Astrocyte (in vitro differentiated cells and primary cell): ENCODE data around the gene CDK11A. TPM values are rescaled to one million over a fixed set of nuclear protein-coding genes. Genes with fewer than 3 reads are reported as not detected.
"Not testable (repeated sequence)": the region's sequence is repeated elsewhere in the genome, so short reads cannot be mapped to it uniquely, and the experiment has no call there.

Experiments
- DNase-seq: peaks from one replicate; pipeline ENCODE4 v3.0.0-alpha.2; 2010; ENCODE audit warnings: low read depth
- FAIRE-seq: peaks from 2 replicates; lab custom pipeline; 2011; peaks lifted over from hg19 to GRCh38; lab: Jason Lieb, UNC
- H2AFZ ChIP-seq: 2 replicates; pipeline ENCODE4 v1.6.0; 2012; ENCODE audit warnings: low read depth, low read length, inconsistent platforms
- H3K27ac ChIP-seq: 2 replicates; pipeline ENCODE4 v1.5.1; 2011; ENCODE audit warnings: low read depth, low read length, inconsistent platforms
- H3K27me3 ChIP-seq: 2 replicates; pipeline ENCODE4 v1.6.0; 2011; ENCODE audit warnings: low read length, inconsistent platforms; ENCODE audit not compliant: insufficient read depth
- H3K36me3 ChIP-seq: 2 replicates; pipeline ENCODE4 v1.5.1; 2011; ENCODE audit warnings: low read length, inconsistent platforms; ENCODE audit not compliant: insufficient read depth
- H3K4me1 ChIP-seq: 2 replicates; pipeline ENCODE4 v1.5.1; 2011; ENCODE audit warnings: low read length, inconsistent platforms; ENCODE audit not compliant: insufficient read depth
- H3K4me2 ChIP-seq: 2 replicates; pipeline ENCODE4 v1.6.0; 2012; ENCODE audit warnings: low read length, inconsistent platforms
- H3K4me3 ChIP-seq: 2 replicates; pipeline ENCODE4 v1.5.1; 2011; ENCODE audit warnings: low read depth, mild to moderate bottlenecking, low read length, inconsistent platforms; ENCODE audit not compliant: insufficient read depth
- H3K79me2 ChIP-seq: 2 replicates; pipeline ENCODE4 v1.6.0; 2012; ENCODE audit warnings: mild to moderate bottlenecking, low read length, inconsistent platforms; ENCODE audit not compliant: insufficient read depth
- H3K9ac ChIP-seq: 2 replicates; pipeline ENCODE4 v1.6.0; 2012; ENCODE audit warnings: mild to moderate bottlenecking, low read length, inconsistent platforms
- H3K9me3 ChIP-seq: 2 replicates; pipeline ENCODE4 v1.5.1; 2012; ENCODE audit warnings: low read depth, mild to moderate bottlenecking, low read length, inconsistent platforms; ENCODE audit not compliant: insufficient read depth
- H4K20me1 ChIP-seq: 2 replicates; pipeline ENCODE4 v1.6.0; 2012; ENCODE audit warnings: low read length, inconsistent platforms; ENCODE audit not compliant: insufficient read depth
- H3K27ac Mint-ChIP-seq: one replicate; pipeline ENCODE4 v1.8.0; 2021; ENCODE audit warnings: mild to moderate bottlenecking, mixed read lengths; ENCODE audit not compliant: unreplicated experiment
- H3K27me3 Mint-ChIP-seq: one replicate; pipeline ENCODE4 v1.8.0; 2021; ENCODE audit warnings: low read depth, mixed read lengths; ENCODE audit not compliant: unreplicated experiment
- H3K36me3 Mint-ChIP-seq: one replicate; pipeline ENCODE4 v1.8.0; 2021; ENCODE audit warnings: low read depth, mixed read lengths; ENCODE audit not compliant: unreplicated experiment
- H3K4me1 Mint-ChIP-seq: one replicate; pipeline ENCODE4 v1.8.0; 2021; ENCODE audit warnings: low read depth, mixed read lengths; ENCODE audit not compliant: unreplicated experiment
- H3K4me3 Mint-ChIP-seq: one replicate; pipeline ENCODE4 v1.8.0; 2021; ENCODE audit warnings: mild to moderate bottlenecking, moderate library complexity, mixed read lengths; ENCODE audit not compliant: unreplicated experiment
- H3K9me3 Mint-ChIP-seq: one replicate; pipeline ENCODE4 v1.8.0; 2021; ENCODE audit warnings: mild to moderate bottlenecking, mixed read lengths; ENCODE audit not compliant: unreplicated experiment
- CTCF ChIP-seq: IDR thresholded peaks from 2 replicates; pipeline ENCODE4 v1.5.1; 2011; ENCODE audit warnings: low read depth, mild to moderate bottlenecking, inconsistent platforms, low read length, moderate library complexity; ENCODE audit not compliant: insufficient read depth
- EZH2 ChIP-seq: IDR thresholded peaks from 2 replicates; pipeline ENCODE4 v1.6.1; 2012; ENCODE audit warnings: mild to moderate bottlenecking, low read length, inconsistent platforms; ENCODE audit not compliant: insufficient read depth
- total RNA-seq: library from RNA; stranded (reverse); gene quantifications from 2 replicates; pipeline ENCODE4 v1.2.1, GENCODE V29; 2021

Gene CDK11A
- total RNA-seq, 1 donor from 2014 or later = 30.3 TPM

- H3K4me1 Mint-ChIP-seq = peaks cover 11% of the 10 kb centered on the region
- not testable (repeated sequence) for H3K4me3 ChIP-seq, DNase-seq, H3K27me3 ChIP-seq, H3K4me2 ChIP-seq, H3K36me3 Mint-ChIP-seq, H3K9me3 ChIP-seq, H3K9ac ChIP-seq, H3K4me3 Mint-ChIP-seq, H3K27ac ChIP-seq, H3K27ac Mint-ChIP-seq, H3K9me3 Mint-ChIP-seq, FAIRE-seq, H2AFZ ChIP-seq, H3K4me1 ChIP-seq, H3K27me3 Mint-ChIP-seq, H3K36me3 ChIP-seq
- Histone ChIP-seq H3K79me2 (peaks cover 42% of the 10 kb centered on the region), H4K20me1 (peaks cover 22% of the 10 kb centered on the region)
These were observed 34.6 kb downstream of the CDK11A start for GRCh38 chr1:1689526-1689925.

- H4K20me1 ChIP-seq = peaks cover 36% of the 10 kb centered on the region
- H2AFZ ChIP-seq = no peak overlapping the region
- Mint-ChIP-seq H3K9me3 (no peaks in the 10 kb centered on the region), H3K4me3 (no peak overlapping the region), H3K4me1 (peaks cover 14% of the 10 kb centered on the region), H3K36me3 (peaks cover 3% of the 10 kb centered on the region), H3K27ac (peak overlapping the region; percentile 19), H3K27me3 (no peaks in the 10 kb centered on the region)
- no peak overlapping the region for H3K4me2 ChIP-seq
- no peaks in the 10 kb centered on the region for H3K9me3 ChIP-seq
- FAIRE-seq = no peak
- no peak for TF ChIP-seq EZH2
- no peak for TF ChIP-seq CTCF
- H3K4me3 ChIP-seq = no peak overlapping the region
- H3K4me1 ChIP-seq = peaks cover 4% of the 10 kb centered on the region
- no peaks in the 10 kb centered on the region for H3K36me3 ChIP-seq
- H3K79me2 ChIP-seq = peaks cover 58% of the 10 kb centered on the region
- H3K9ac ChIP-seq = no peak overlapping the region
- no peak for DNase-seq
- no peaks in the 10 kb centered on the region for H3K27me3 ChIP-seq
- no peak overlapping the region for H3K27ac ChIP-seq
These were observed 36.3 kb downstream of the CDK11A start for GRCh38 chr1:1687846-1688245.

- Histone ChIP-seq H3K9ac (no peak overlapping the region), H3K27me3 (no peaks in the 10 kb centered on the region), H3K4me1 (peaks cover 4% of the 10 kb centered on the region), H3K79me2 (peaks cover 80% of the 10 kb centered on the region), H3K27ac (no peak overlapping the region), H3K9me3 (no peaks in the 10 kb centered on the region), H4K20me1 (peaks cover 58% of the 10 kb centered on the region), H3K4me3 (no peak overlapping the region), H2AFZ (no peak overlapping the region), H3K36me3 (no peaks in the 10 kb centered on the region), H3K4me2 (no peak overlapping the region)
- Mint-ChIP-seq H3K27ac (no peak overlapping the region), H3K36me3 (peaks cover 3% of the 10 kb centered on the region), H3K4me1 (peaks cover 17% of the 10 kb centered on the region), H3K9me3 (no peaks in the 10 kb centered on the region), H3K27me3 (no peaks in the 10 kb centered on the region), H3K4me3 (no peak overlapping the region)
- FAIRE-seq (no peak), DNase-seq (no peak)
- TF ChIP-seq CTCF (no peak), EZH2 (no peak)
These were observed 40.0 kb downstream of the CDK11A start for GRCh38 chr1:1684031-1684681.
